ENCODE data around the gene ACTR3.

DNA sequence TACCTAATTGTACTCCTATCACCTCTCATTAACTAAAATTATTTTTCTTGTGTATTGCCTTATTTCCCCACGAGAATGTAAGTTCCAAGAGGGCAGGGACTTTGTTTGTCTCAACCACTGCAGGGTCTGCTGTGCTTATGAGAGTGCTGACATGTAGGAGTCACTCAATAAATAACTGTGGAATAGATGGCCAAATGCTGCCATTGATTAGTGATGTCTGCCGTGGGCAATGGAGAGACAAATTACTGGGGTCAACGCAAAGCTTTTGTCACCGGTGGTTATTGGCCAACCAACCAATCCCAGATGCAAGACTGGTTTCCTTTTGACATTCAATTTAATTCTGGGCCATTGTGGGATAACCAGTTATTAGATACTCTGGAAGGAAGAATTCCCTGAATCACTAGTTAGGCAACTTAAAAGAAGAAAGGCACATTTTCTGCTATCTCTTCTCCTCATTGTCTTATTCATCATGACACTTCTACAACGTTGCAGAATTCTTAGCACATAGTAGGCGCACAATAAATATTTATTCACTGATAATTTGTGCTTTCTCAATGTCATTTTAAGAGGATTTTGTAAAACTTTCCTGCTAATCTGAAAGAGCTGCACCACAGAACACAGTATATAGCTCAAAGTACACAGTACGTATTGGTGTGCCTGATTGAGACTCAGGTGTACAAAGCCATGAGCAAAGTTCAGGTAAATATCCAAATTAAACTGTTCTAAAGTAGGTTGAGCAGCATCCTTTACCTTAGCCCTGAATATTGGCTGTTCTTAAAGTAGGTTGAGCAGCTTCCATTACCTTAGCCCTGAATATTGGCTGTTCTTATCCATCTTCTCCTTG is 95.9 kb downstream of the ACTR3 start:
- TF ChIP-seq EZH2 (IDR thresholded peaks at IDR 0.05; ENCODE audit: low read depth, low read length, severe bottlenecking) (no peak), CBX8 (IDR thresholded peaks at IDR 0.05; ENCODE audit: borderline replicate concordance, low read depth, low read length) (no peak), SUZ12 (IDR thresholded peaks at IDR 0.05; ENCODE audit: low read length) (no peak), RFX5 (IDR thresholded peaks at IDR 0.05; ENCODE audit: borderline replicate concordance, low read depth, low read length) (no peak), USF2 (IDR thresholded peaks at IDR 0.05; ENCODE audit: low read length) (no peak), TAF1 (IDR thresholded peaks at IDR 0.05; ENCODE audit: low read depth, low read length) (no peak), RXRA (IDR thresholded peaks at IDR 0.05; ENCODE audit: insufficient read depth, low read depth, low read length) (no peak), BACH1 (IDR thresholded peaks at IDR 0.05; ENCODE audit: low read length) (no peak), E2F6 (IDR thresholded peaks at IDR 0.05) (no peak), CTCF (IDR thresholded peaks at IDR 0.05; ENCODE audit: control extremely low read depth in 1 of 3, insufficient read depth in 1 of 3, low read depth in 1 of 3, low read length in 3 of 3) (no peak)
